K562 (cell line): ENCODE measurements around the gene ZBTB42. TPM values are rescaled to one million over a fixed set of nuclear protein-coding genes. Genes with fewer than 3 reads are reported as not detected.

Experiments
- ATAC-seq: fragments of 200-7000 bp; cut with Tn5 transposase; 3 replicates; pipeline ENCODE4 v1.9.1; 2020; ENCODE audit warnings: moderate library complexity
- BruUV-seq: library from RNA; stranded (reverse); fragments of 400-500 nt; replicated peaks from 2 replicates; lab custom pipeline; 2021; lab: Mats Ljungman, UMichigan
- CTCF ChIA-PET: fragments of 300-600 bp; formaldehyde crosslinking; extraction: SDS; loops from one replicate; lab custom pipeline; 2021; ENCODE audit warnings: low intra/inter-chr PET ratio; lab: Yijun Ruan, JAX
- POLR2A ChIA-PET: fragments of 300-600, 350-650 bp; sonication (Branson Sonifier 250); formaldehyde crosslinking; extraction: SDS; loops from one replicate; lab custom pipeline; 2021; ENCODE audit warnings: antibody characterized with exemption, inconsistent platforms; lab: Yijun Ruan, JAX
- DNase-seq, 4 experiments: peaks; one replicate each; pipeline versions ENCODE4 v3.0.0 to v3.0.0-alpha.2; 2011 to 2018; ENCODE audit warnings: low spot score in 3 of 4, mixed read lengths in 3 of 4; ENCODE audit errors: extremely low read depth in 1 of 4
- FAIRE-seq: peaks from 2 replicates; lab custom pipeline; 2011; peaks lifted over from hg19 to GRCh38; lab: Jason Lieb, UNC
- H2AFZ ChIP-seq: 2 replicates; pipeline ENCODE4 v1.6.0; 2011; ENCODE audit warnings: low read depth, low read length, control low read depth, inconsistent platforms
- H3K27ac ChIP-seq: fragments of 200-600 bp; 3 replicates; pipeline ENCODE4 v1.8.0; 2011; ENCODE audit warnings: low read depth, mild to moderate bottlenecking, control low read depth, inconsistent platforms, low read length, moderate library complexity, mixed read lengths; ENCODE audit errors: extremely low read depth
- H3K27me3 ChIP-seq, 2 experiments: fragments of 300-600 bp in 1 of 2; 2 replicates in 1 of 2; 3 replicates in 1 of 2; pipeline versions ENCODE4 v1.6.0 to v1.8.0; 2011; ENCODE audit warnings: inconsistent platforms in 2 of 2, low read length in 2 of 2, mild to moderate bottlenecking in 1 of 2, mixed read lengths in 1 of 2, moderate library complexity in 1 of 2; ENCODE audit not compliant: control insufficient read depth in 2 of 2, insufficient read depth in 2 of 2
- H3K36me3 ChIP-seq: fragments of 300-600 bp; 3 replicates; pipeline ENCODE4 v1.8.0; 2011; ENCODE audit warnings: mild to moderate bottlenecking, low read length, inconsistent platforms; ENCODE audit not compliant: control insufficient read depth, insufficient read depth
- H3K4me1 ChIP-seq, 2 experiments: fragments of 200-600 bp in 1 of 2; replicated peaks in 1 of 2; 2 replicates in 1 of 2; 3 replicates in 1 of 2; pipeline versions ENCODE4 v1.5.1 to v1.8.0; 2011; ENCODE audit warnings: inconsistent platforms in 2 of 2, low read length in 2 of 2, mild to moderate bottlenecking in 1 of 2, mixed read lengths in 1 of 2, moderate library complexity in 1 of 2; ENCODE audit not compliant: control insufficient read depth in 2 of 2, insufficient read depth in 2 of 2
- H3K4me2 ChIP-seq: 2 replicates; pipeline ENCODE4 v1.6.1; 2011; ENCODE audit warnings: low read length, control low read depth, inconsistent platforms, mixed read lengths; ENCODE audit not compliant: insufficient read depth
- H3K4me3 ChIP-seq: fragments of 200-600 bp; sonication (generic), shearing (Covaris generic); 2 replicates; pipeline ENCODE4 v1.5.1; 2016; ENCODE audit warnings: control low read depth, inconsistent platforms
- H3K79me2 ChIP-seq: fragments of 200-600 bp; 3 replicates; pipeline ENCODE4 v1.8.0; 2011; ENCODE audit warnings: low read length, inconsistent platforms; ENCODE audit not compliant: control insufficient read depth, insufficient read depth
- H3K9ac ChIP-seq, 2 experiments: 2 replicates each; pipeline versions ENCODE4 v1.6.0 to v1.6.1; 2011; ENCODE audit warnings: low read depth in 2 of 2, low read length in 2 of 2, control low read depth in 1 of 2, inconsistent platforms in 1 of 2, mild to moderate bottlenecking in 1 of 2, mixed read lengths in 1 of 2; ENCODE audit not compliant: insufficient read depth in 1 of 2
- H3K9me1 ChIP-seq: one replicate; pipeline ENCODE4 v1.6.0; 2011; ENCODE audit warnings: inconsistent platforms, mild to moderate bottlenecking, low read length, moderate library complexity; ENCODE audit not compliant: control insufficient read depth, insufficient read depth
- H3K9me3 ChIP-seq: replicated peaks from 2 replicates; pipeline ENCODE4 v1.5.1; 2011; ENCODE audit warnings: low read depth, low read length, inconsistent platforms; ENCODE audit not compliant: control insufficient read depth, insufficient read depth
- H4K20me1 ChIP-seq: replicated peaks from 2 replicates; pipeline ENCODE4 v1.6.1; 2011; ENCODE audit warnings: low read length, inconsistent platforms, mixed read lengths; ENCODE audit not compliant: control insufficient read depth, insufficient read depth
- BRD4 ChIP-seq: fragments of 200-600 bp; sonication (generic); IDR thresholded peaks from 2 replicates; pipeline ENCODE4 v1.6.1; 2017; ENCODE audit warnings: inconsistent platforms
- CBX3 ChIP-seq, 2 experiments: IDR thresholded peaks; 1 replicate in 1 of 2; 2 replicates in 1 of 2; pipeline ENCODE4 v1.6.1; 2012; ENCODE audit warnings: inconsistent platforms in 2 of 2, low read length in 2 of 2, borderline replicate concordance in 1 of 2, control low read depth in 1 of 2
- CBX8 ChIP-seq: fragments of 200-600 bp; sonication (generic); IDR thresholded peaks from 2 replicates; pipeline ENCODE4 v1.6.1; 2012; ENCODE audit warnings: borderline replicate concordance, mixed run types, low read depth, mild to moderate bottlenecking, moderate library complexity, mixed read lengths, low read length, control low read depth, inconsistent platforms; ENCODE audit not compliant: poor library complexity, severe bottlenecking; ENCODE audit errors: extremely low read depth
- E2F3 ChIP-seq: fragments of 250-450 bp; sonication (Bioruptor Pico); IDR thresholded peaks from 2 replicates; pipeline ENCODE4 v1.4.0; 2020; ENCODE audit warnings: mild to moderate bottlenecking
- FOXM1 ChIP-seq, 2 experiments: fragments of 450-650 bp in 1 of 2; sonication (generic) in 1 of 2; formaldehyde crosslinking in 1 of 2; IDR thresholded peaks; 2 replicates each; pipeline versions ENCODE4 v1.6.1 to v1.9.0; 2017 to 2022; ENCODE audit warnings: low read depth in 2 of 2, mild to moderate bottlenecking in 2 of 2, missing genetic modification reagents in 1 of 2, moderate library complexity in 1 of 2
- HMGN3 ChIP-seq: IDR thresholded peaks from 2 replicates; pipeline ENCODE4 v1.6.1; 2011; ENCODE audit warnings: borderline replicate concordance, low read depth, mild to moderate bottlenecking, mixed read lengths, low read length; ENCODE audit not compliant: insufficient read length; ENCODE audit errors: extremely low read depth
- LARP7 ChIP-seq: fragments of 450-650 bp; IDR thresholded peaks from 2 replicates; pipeline ENCODE4 v1.6.1; 2016
- MEF2D ChIP-seq: conservative IDR thresholded peaks from 2 replicates; pipeline ENCODE4 v1.6.1; 2016; ENCODE audit warnings: low read depth, missing genetic modification characterization, missing compliant biosample characterization
- MIER1 ChIP-seq: fragments of 450-650 bp; IDR thresholded peaks from 2 replicates; pipeline ENCODE4 v1.6.1; 2016; ENCODE audit warnings: antibody characterized with exemption, mild to moderate bottlenecking, low read depth
- POLR2H ChIP-seq: IDR thresholded peaks from 2 replicates; pipeline ENCODE4 v1.6.1; 2016; ENCODE audit warnings: missing genetic modification characterization, low read depth, mild to moderate bottlenecking, control low read depth, missing compliant biosample characterization, moderate library complexity
- PPARD ChIP-seq: fragments of 250-450 bp; sonication (Bioruptor Pico); IDR thresholded peaks from 2 replicates; pipeline ENCODE4 v1.8.0; 2022; ENCODE audit warnings: inconsistent platforms, mild to moderate bottlenecking, moderate library complexity
- RB1 ChIP-seq: fragments of 450-650 bp; IDR thresholded peaks from 2 replicates; pipeline ENCODE4 v1.6.1; 2017; ENCODE audit warnings: low read depth, mild to moderate bottlenecking
- SLC30A9 ChIP-seq: fragments of 250-450 bp; sonication (Bioruptor Pico); IDR thresholded peaks from 2 replicates; pipeline ENCODE4 v1.8.0; 2022; ENCODE audit warnings: mild to moderate bottlenecking, moderate library complexity
- SMARCC2 ChIP-seq: fragments of 450-650 bp; IDR thresholded peaks from 2 replicates; pipeline ENCODE4 v1.6.1; 2017; ENCODE audit warnings: antibody characterized with exemption, moderate library complexity, mild to moderate bottlenecking, low read depth
- U2AF1 ChIP-seq: fragments of 200-400 bp; formaldehyde crosslinking; optimal IDR thresholded peaks from 2 replicates; pipeline ENCODE3; 2017; ENCODE audit warnings: mild to moderate bottlenecking, low read depth, low read length, moderate library complexity
- ZNF124 ChIP-seq: sonication (generic); formaldehyde crosslinking; IDR thresholded peaks from 2 replicates; pipeline ENCODE4 v1.8.1; 2022; ENCODE audit warnings: missing genetic modification reagents
- WGBS: fragments of 100-300 bp; shearing (Covaris generic); methylation state at CpG from one replicate; pipeline ENCODE4 v1.1.6; 2016; ENCODE audit warnings: low coverage, mixed read lengths; ENCODE audit not compliant: insufficient coverage; ENCODE audit errors: missing lambda C conversion rate; 5-methylcytosine and 5-hydroxymethylcytosine counted together
- in situ Hi-C: fragments of 300-500 bp; cut with MboI; formaldehyde crosslinking; loops from 4 replicates; pipeline ENCODE4 v1.15.0; 2018; ENCODE audit warnings: inconsistent platforms, mixed read lengths
- intact Hi-C: fragments of 100-400 bp; cut with micrococcal nuclease; formaldehyde crosslinking; loops from 2 replicates; pipeline ENCODE4 v1.14.2; 2022
- polyA plus RNA-seq, 8 experiments: library from polyadenylated mRNA; depleted of rRNA in 4 of 8; stranded (reverse) in 5 of 8; unstranded in 3 of 8; fragments of >200 nt; fragmentation: Nextera tagmentation in 2 of 8; fragmentation: Illumina TruSeq in 1 of 8; extraction: Ambion mirVana in 2 of 8; extraction: Trizol in 1 of 8; gene quantifications; 2 replicates each; pipeline versions ENCODE4 v1.2.1 to v1.2.3, GENCODE V29; 2011 to 2014; ENCODE audit warnings: inconsistent platforms in 1 of 8, missing spikeins in 1 of 8
- total RNA-seq, 7 experiments: library from RNA; depleted of rRNA in 6 of 7; stranded (reverse); fragments of >200 nt in 6 of 7; fragmentation: Illumina TruSeq in 2 of 7; extraction: Trizol in 2 of 7; gene quantifications; 2 replicates each; pipeline versions ENCODE4 v1.2.1 to v1.2.3, GENCODE V29; 2011 to 2021; ENCODE audit warnings: low replicate concordance in 1 of 7
- TF ChIP-seq, protein P1 (sequence below), 2 experiments: fragments of 250-450 bp in 1 of 2; fragments of 450-650 bp in 1 of 2; sonication (Bioruptor Pico) in 1 of 2; IDR thresholded peaks; 2 replicates each; pipeline versions ENCODE4 v1.6.1 to v1.8.0; 2016 to 2021; ENCODE audit warnings: mild to moderate bottlenecking in 2 of 2, moderate library complexity in 2 of 2, missing compliant biosample characterization in 1 of 2, missing genetic modification characterization in 1 of 2
- TF ChIP-seq, protein P2 (sequence below): fragments of 250-450 bp; sonication (Bioruptor Pico); IDR thresholded peaks from 2 replicates; pipeline ENCODE4 v1.4.0; 2020
- TF ChIP-seq, protein P3 (sequence below): sonication (generic); formaldehyde crosslinking; IDR thresholded peaks from 2 replicates; pipeline ENCODE4 v1.8.1; 2023; ENCODE audit warnings: mild to moderate bottlenecking, missing genetic modification reagents, moderate library complexity

ZBTB42 gene
- total and polyA plus RNA-seq, 9 of the 15 experiments (the other 6 are each of a cell fraction or from before 2014, with no cell fraction given): 0.03 to 8.5 (median 2.4) TPM

DNA sequence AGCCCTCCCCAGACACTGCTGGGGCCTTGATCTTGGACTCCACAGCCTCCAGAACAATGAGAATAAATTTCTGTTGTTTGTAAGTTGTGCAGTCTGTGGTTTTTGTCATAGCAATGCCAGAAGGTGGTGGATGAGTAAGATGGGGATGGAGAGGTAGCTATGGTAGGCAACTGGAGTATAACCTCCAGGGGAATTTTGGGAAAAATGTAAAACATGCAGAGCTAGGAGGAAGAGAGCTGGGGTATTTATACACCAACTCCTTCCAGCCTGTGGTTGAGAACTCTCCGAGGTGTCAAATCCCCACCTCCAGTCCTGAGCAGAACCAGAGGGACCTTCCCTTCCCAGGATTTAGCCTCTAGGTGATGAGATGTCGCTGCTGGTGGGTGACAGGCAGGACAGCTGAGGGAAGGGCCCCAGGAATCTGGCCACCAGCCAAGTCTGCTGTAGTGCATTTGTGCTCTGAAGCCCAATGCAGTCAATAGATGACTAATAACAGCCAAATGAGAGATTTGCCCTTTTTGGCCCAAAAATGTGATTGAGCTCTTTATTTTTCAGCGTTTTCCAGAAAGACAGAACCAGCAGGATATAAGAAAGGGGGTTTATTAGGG lies 45.0 kb downstream of the ZBTB42 start (continued):
- TF ChIP-seq, protein P1, sequence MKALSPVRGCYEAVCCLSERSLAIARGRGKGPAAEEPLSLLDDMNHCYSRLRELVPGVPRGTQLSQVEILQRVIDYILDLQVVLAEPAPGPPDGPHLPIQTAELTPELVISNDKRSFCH (CRISPR knock-in tag; IDR thresholded peaks at IDR 0.05): no peak
- TF ChIP-seq, protein P1 (tag; IDR thresholded peaks at IDR 0.05): no peak
- TF ChIP-seq E2F3 (CRISPR knock-in tag) (no peak), SMARCC2 (no peak), FOXM1 (IDR thresholded peaks at IDR 0.05; ENCODE audit: low read depth) (no peak), FOXM1 (CRISPR knock-in tag; IDR thresholded peaks at IDR 0.05; ENCODE audit: low read depth) (no peak), ZNF124 (CRISPR knock-in tag) (no peak), CBX3 (IDR thresholded peaks at IDR 0.05; ENCODE audit: borderline replicate concordance in 1 of 2, low read length in 2 of 2) (no peak)

DNA sequence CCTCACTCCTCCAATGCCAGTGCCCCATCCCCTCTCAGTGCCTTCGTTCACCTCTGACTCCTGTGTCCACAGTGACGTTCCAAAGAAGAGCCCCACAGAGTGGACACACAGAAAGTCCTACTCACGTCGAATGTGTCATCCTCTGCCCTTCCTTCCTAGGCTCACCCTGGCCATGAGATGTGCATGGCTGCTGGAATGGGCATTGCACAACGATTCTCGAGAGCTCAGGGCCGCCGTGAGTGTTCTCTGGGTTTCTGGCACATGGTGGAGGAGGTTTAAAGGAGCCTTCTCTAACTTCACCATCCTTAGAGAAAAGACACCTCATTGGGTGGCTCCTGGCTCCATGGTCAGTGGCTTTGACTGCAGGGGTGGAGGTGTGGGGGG lies 51.4 kb downstream of the ZBTB42 start:
- FAIRE-seq: no peak
- intact Hi-C loops (no loop called here), in situ Hi-C loops (no loop called here)
- no peak for ATAC-seq
- no peaks in the 10 kb centered on the region for H3K79me2 ChIP-seq
- no peak overlapping the region for H3K4me3 ChIP-seq
- H4K20me1 ChIP-seq: no peaks in the 10 kb centered on the region
- H2AFZ ChIP-seq: no peak overlapping the region
- H3K9me3 ChIP-seq: no peaks in the 10 kb centered on the region
- H3K27ac ChIP-seq: no peak overlapping the region
- DNase-seq: peak in 1 of 4 experiments; percentile 5
- WGBS: 2% methylated on average over 8 of the region's 8 CpGs
- no peak overlapping the region for H3K9ac ChIP-seq
- H3K36me3 ChIP-seq: no peaks in the 10 kb centered on the region
- ChIA-PET POLR2A (no interaction called here), CTCF (no interaction called here)
- H3K9me1 ChIP-seq: no peaks in the 10 kb centered on the region
- no peak overlapping the region for H3K4me2 ChIP-seq
- peaks cover 0 to 6% of the 10 kb centered on the region in 2 experiments; a peak in 2 of 5 replicates for H3K4me1 ChIP-seq
- peaks cover 6 to 40% of the 10 kb centered on the region in 2 experiments; a peak in 4 of 5 replicates for H3K27me3 ChIP-seq
- BruUV-seq: no TSS peak
- TF ChIP-seq LARP7 (no peak), PPARD (CRISPR knock-in tag) (no peak), SLC30A9 (CRISPR knock-in tag) (no peak), MEF2D (tag) (no peak), HMGN3 (no peak), RB1 (no peak), CBX8 (no peak), MIER1 (no peak), POLR2H (tag) (no peak), U2AF1 (no peak), BRD4 (no peak)
- TF ChIP-seq, protein P2, sequence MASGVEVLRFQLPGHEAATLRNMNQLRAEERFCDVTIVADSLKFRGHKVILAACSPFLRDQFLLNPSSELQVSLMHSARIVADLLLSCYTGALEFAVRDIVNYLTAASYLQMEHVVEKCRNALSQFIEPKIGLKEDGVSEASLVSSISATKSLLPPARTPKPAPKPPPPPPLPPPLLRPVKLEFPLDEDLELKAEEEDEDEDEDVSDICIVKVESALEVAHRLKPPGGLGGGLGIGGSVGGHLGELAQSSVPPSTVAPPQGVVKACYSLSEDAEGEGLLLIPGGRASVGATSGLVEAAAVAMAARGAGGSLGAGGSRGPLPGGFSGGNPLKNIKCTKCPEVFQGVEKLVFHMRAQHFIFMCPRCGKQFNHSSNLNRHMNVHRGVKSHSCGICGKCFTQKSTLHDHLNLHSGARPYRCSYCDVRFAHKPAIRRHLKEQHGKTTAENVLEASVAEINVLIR (CRISPR knock-in tag): no peak
- TF ChIP-seq, protein P3, sequence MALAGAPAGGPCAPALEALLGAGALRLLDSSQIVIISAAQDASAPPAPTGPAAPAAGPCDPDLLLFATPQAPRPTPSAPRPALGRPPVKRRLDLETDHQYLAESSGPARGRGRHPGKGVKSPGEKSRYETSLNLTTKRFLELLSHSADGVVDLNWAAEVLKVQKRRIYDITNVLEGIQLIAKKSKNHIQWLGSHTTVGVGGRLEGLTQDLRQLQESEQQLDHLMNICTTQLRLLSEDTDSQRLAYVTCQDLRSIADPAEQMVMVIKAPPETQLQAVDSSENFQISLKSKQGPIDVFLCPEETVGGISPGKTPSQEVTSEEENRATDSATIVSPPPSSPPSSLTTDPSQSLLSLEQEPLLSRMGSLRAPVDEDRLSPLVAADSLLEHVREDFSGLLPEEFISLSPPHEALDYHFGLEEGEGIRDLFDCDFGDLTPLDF (CRISPR knock-in tag): no peak
